HepG2 (cell line): ENCODE measurements around the gene TAS2R60.

Source experiments
- CREB1 ChIP-seq, 2 experiments: fragments of 450-650 bp in 1 of 2; IDR thresholded peaks; 2 replicates each; pipeline ENCODE4 v1.6.1; 2016 to 2017; ENCODE audit warnings: control low read depth in 1 of 2, mild to moderate bottlenecking in 1 of 2, missing compliant biosample characterization in 1 of 2, missing genetic modification characterization in 1 of 2
- CTCF ChIP-seq: sonication (generic); formaldehyde crosslinking; IDR thresholded peaks from 2 replicates; pipeline ENCODE4 v1.5.0; 2020; ENCODE audit warnings: mild to moderate bottlenecking, missing genetic modification reagents, moderate library complexity
- NFYB ChIP-seq: sonication (generic); formaldehyde crosslinking; IDR thresholded peaks from 2 replicates; pipeline ENCODE4 v1.4.0; 2020; ENCODE audit warnings: missing genetic modification reagents
- POLR2A ChIP-seq, 2 experiments: IDR thresholded peaks; 2 replicates each; pipeline ENCODE4 v1.6.1; 2011; ENCODE audit warnings: low read depth in 2 of 2, low read length in 2 of 2, mild to moderate bottlenecking in 1 of 2, moderate library complexity in 1 of 2; ENCODE audit not compliant: insufficient read depth in 1 of 2
- ZNF282 ChIP-seq: fragments of 450-650 bp; IDR thresholded peaks from 2 replicates; pipeline ENCODE4 v1.6.1; 2018; ENCODE audit not compliant: partially characterized antibody
- ZNF33B ChIP-seq: sonication (generic); formaldehyde crosslinking; IDR thresholded peaks from 2 replicates; pipeline ENCODE4 v1.5.1; 2020; ENCODE audit warnings: mild to moderate bottlenecking, missing genetic modification reagents
- ZNF501 ChIP-seq: sonication (generic); formaldehyde crosslinking; IDR thresholded peaks from 2 replicates; pipeline ENCODE4 v1.5.1; 2020; ENCODE audit warnings: mild to moderate bottlenecking, moderate library complexity, missing genetic modification reagents

DNA sequence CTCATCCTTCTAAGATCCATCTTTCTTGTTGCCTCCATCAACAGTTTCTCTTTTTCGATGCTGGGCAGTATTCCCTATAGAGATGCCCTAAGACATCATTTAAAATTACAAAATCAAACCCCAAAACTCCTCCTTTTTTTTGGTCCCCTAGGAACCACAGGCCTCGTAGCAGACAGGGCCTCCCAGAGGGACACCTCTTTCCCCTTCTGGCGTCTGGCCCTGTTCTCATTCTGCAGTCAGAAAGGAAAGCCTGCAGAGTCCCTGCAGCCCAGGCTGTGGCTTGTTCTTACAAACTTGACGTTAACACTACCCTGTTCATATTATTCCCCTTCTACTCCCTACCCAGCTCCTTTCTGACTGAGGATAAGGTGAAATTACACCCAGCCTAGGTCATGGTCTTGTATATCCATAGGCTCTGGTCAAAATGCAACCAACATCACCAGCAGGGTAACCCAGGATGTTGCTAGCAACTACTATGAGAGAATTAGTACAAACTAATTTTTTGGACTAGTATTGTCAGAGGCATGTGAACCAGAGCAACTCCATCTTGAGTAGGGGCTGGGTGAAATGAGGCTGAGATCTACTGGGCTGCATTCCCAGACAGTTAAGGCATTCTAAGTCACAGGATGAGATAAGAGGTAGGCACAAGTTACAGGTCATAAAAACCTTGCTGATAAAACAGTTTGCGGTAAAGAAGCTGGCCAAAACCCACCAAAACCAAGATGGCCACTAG lies 31.1 kb upstream of the TAS2R60 start:
- TF ChIP-seq CTCF (CRISPR knock-in tag) (no peak), CREB1 (IDR thresholded peaks at IDR 0.05) (no peak), CREB1 (CRISPR knock-in tag; IDR thresholded peaks at IDR 0.05) (no peak), ZNF33B (CRISPR knock-in tag) (no peak), ZNF501 (CRISPR knock-in tag) (no peak), ZNF282 (no peak), NFYB (CRISPR knock-in tag) (no peak), POLR2A (IDR thresholded peaks at IDR 0.05; ENCODE audit: insufficient read depth in 1 of 2, low read depth in 2 of 2, low read length in 2 of 2) (no peak)
